Mucosa of descending colon (tissue), 3 donors: ENCODE measurements around the gene SCAF11. TPM values are rescaled to one million over a fixed set of nuclear protein-coding genes. Genes with fewer than 3 reads are reported as not detected.

Experiments
- ATAC-seq: fragments of 200-7000 bp; cut with Tn5 transposase; one replicate; pipeline ENCODE4 v1.9.1; 2020; ENCODE audit warnings: mild to moderate bottlenecking, moderate library complexity
- DNase-seq, 3 donors: peaks; one replicate each; pipeline ENCODE4 v3.0.0-alpha.2; 2020
- H3K36me3 ChIP-seq: fragments of 200-600 bp; one replicate; pipeline ENCODE4 v1.8.0; 2021; ENCODE audit warnings: low read depth, mild to moderate bottlenecking
- H3K4me1 ChIP-seq: fragments of 200-600 bp; one replicate; pipeline ENCODE4 v1.8.0; 2021; ENCODE audit warnings: low read depth, mild to moderate bottlenecking
- H3K4me3 ChIP-seq: fragments of 200-600 bp; one replicate; pipeline ENCODE4 v1.8.0; 2021; ENCODE audit warnings: mild to moderate bottlenecking
- H3K9me3 ChIP-seq: fragments of 200-600 bp; one replicate; pipeline ENCODE4 v1.8.0; 2021; ENCODE audit warnings: mild to moderate bottlenecking
- intact Hi-C, 2 donors: fragments of 100-400 bp; cut with DNase I in 1 of 2; cut with micrococcal nuclease in 1 of 2; formaldehyde crosslinking; loops; one replicate each; pipeline versions ENCODE4 v1.11.0 to v1.11.1; 2022; cut with DNase I, micrococcal nuclease
- total RNA-seq, 3 donors: library from RNA; stranded (reverse); fragmentation: NEBNext Ultra II Directional in 2 of 3; extraction: Animal tissue kit (Norgen Biotek cat#: 25700) in 2 of 3; gene quantifications; one replicate each; pipeline versions ENCODE4 v1.2.1 to v1.2.4, GENCODE V29; 2021 to 2023
- TF ChIP-seq, protein P1 (sequence below): fragments of 200-600 bp; IDR thresholded peaks from one replicate; pipeline ENCODE4 v1.8.0; 2022; ENCODE audit warnings: antibody characterized with exemption, mild to moderate bottlenecking
- donor health status: DM: no; HTN: no; CAD: no; lungs with moderate emphysema.
- donor health status: DM: no; HTN: no; CAD: no.
- donor health status: DM: no; HTN: yes; CAD: no.

SCAF11 gene
- total RNA-seq, 3 donors from 2014 or later = 107 to 131 (median 122) TPM

DNA sequence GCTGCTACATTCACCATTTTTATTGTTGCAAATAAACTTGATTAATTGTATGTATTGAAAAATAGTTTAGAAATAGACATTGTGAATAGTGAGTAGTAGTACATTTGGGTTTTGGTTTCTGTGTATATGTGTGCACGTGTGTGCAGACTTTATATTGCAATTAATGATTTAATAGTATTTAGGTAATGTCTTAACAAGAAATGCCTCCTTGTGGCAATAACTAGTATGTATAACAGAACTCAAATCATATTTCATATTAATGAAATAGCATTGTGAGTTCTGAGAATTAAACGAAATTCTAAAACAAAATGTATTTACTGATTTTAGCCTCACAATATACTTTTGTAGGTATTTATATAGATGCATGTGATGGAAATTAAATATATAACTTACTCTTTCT, 100.1 kb downstream of the SCAF11 start:
- Histone ChIP-seq H3K9me3 (no peaks in the 10 kb centered on the region), H3K4me3 (no peak overlapping the region), H3K4me1 (no peaks in the 10 kb centered on the region), H3K36me3 (no peaks in the 10 kb centered on the region)
- intact Hi-C loops = no loop called here
- no peak for ATAC-seq
- no peak for DNase-seq
- TF ChIP-seq, protein P1, sequence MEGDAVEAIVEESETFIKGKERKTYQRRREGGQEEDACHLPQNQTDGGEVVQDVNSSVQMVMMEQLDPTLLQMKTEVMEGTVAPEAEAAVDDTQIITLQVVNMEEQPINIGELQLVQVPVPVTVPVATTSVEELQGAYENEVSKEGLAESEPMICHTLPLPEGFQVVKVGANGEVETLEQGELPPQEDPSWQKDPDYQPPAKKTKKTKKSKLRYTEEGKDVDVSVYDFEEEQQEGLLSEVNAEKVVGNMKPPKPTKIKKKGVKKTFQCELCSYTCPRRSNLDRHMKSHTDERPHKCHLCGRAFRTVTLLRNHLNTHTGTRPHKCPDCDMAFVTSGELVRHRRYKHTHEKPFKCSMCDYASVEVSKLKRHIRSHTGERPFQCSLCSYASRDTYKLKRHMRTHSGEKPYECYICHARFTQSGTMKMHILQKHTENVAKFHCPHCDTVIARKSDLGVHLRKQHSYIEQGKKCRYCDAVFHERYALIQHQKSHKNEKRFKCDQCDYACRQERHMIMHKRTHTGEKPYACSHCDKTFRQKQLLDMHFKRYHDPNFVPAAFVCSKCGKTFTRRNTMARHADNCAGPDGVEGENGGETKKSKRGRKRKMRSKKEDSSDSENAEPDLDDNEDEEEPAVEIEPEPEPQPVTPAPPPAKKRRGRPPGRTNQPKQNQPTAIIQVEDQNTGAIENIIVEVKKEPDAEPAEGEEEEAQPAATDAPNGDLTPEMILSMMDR = no peak

DNA sequence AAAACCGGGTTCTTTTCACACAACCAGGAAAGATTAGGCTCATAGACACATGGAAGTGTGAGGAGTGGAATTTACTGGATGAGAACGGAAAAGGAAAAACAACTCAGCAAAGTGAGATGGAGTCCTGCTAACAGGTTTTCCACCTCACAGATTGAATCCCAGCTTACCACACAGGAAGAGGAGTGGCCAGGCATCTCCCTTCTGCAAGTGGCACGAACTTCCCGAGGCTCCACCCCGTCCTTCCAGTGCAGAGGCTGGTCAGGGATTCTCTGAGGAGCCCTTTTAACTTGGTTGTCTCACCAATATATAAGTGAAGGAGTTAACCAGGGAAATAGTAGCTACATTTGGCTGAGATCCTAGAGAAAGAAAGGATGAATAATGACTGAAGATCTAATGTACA, 102.8 kb downstream of the SCAF11 start:
- intact Hi-C loops = no loop called here
- DNase-seq = no peak
- no peak for ATAC-seq
- TF ChIP-seq, protein P1 = no peak
- Histone ChIP-seq H3K4me1 (no peaks in the 10 kb centered on the region), H3K4me3 (no peak overlapping the region), H3K9me3 (no peaks in the 10 kb centered on the region), H3K36me3 (no peaks in the 10 kb centered on the region)

GRCh38 chr12:45886685-45887084, 103.7 kb downstream of the SCAF11 start:
- no peak overlapping the region for H3K4me3 ChIP-seq
- H3K36me3 ChIP-seq = no peaks in the 10 kb centered on the region
- DNase-seq (no peak), ATAC-seq (no peak)
- TF ChIP-seq, protein P1 = no peak
- H3K9me3 ChIP-seq = no peaks in the 10 kb centered on the region
- intact Hi-C loops = no loop called here
- H3K4me1 ChIP-seq = no peaks in the 10 kb centered on the region

GRCh38 chr12:45883187-45883586, 107.2 kb downstream of the SCAF11 start:
- Histone ChIP-seq H3K4me3 (no peak overlapping the region), H3K36me3 (no peaks in the 10 kb centered on the region), H3K4me1 (no peaks in the 10 kb centered on the region), H3K9me3 (no peaks in the 10 kb centered on the region)
- ATAC-seq (no peak), DNase-seq (no peak)
- intact Hi-C loops = no loop called here
- TF ChIP-seq, protein P1 = no peak

GRCh38 chr12:45880533-45880932, 109.8 kb downstream of the SCAF11 start:
- H3K9me3 ChIP-seq = no peaks in the 10 kb centered on the region
- DNase-seq = no peak
- intact Hi-C loops = no loop called here
- TF ChIP-seq, protein P1 = no peak
- no peaks in the 10 kb centered on the region for H3K4me1 ChIP-seq
- H3K36me3 ChIP-seq = no peaks in the 10 kb centered on the region
- no peak overlapping the region for H3K4me3 ChIP-seq
- ATAC-seq = no peak

DNA sequence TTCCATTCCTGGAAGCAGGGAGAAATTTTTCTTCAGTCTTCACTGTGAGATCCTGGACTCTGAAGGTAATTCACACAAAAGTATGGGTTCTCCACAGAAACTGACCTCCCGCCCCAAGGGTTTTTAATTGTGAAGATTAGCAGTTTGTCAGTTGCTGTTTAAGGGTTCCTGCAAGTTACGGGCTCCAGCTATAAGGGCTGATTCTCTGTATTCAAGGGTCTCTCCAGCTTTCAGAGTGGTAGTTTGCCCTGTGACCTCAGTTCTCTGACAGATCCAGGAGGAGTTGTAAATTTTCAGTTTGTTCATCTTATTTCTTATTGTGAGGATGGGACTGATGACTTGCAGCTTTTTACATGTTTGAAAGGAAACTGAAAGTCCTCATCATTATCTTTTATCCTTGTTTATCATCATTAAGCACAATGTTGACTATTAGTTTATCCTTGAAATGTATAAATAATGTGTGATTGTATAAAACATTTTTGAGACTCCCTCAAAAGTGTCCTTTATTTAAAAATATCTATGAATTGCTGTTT, 110.9 kb downstream of the SCAF11 start:
- Histone ChIP-seq H3K9me3 (no peaks in the 10 kb centered on the region), H3K4me3 (no peak overlapping the region), H3K4me1 (no peaks in the 10 kb centered on the region), H3K36me3 (no peaks in the 10 kb centered on the region)
- intact Hi-C loops = no loop called here
- no peak for DNase-seq
- ATAC-seq = no peak
- TF ChIP-seq, protein P1 = no peak
